ENCODE data around the gene TP73. TPM values are rescaled to one million over a fixed set of nuclear protein-coding genes. Genes with fewer than 3 reads are reported as not detected.

The TP73 gene
- total RNA-seq, 1 experiment from 2014 or later: 11.9 TPM

DNA sequence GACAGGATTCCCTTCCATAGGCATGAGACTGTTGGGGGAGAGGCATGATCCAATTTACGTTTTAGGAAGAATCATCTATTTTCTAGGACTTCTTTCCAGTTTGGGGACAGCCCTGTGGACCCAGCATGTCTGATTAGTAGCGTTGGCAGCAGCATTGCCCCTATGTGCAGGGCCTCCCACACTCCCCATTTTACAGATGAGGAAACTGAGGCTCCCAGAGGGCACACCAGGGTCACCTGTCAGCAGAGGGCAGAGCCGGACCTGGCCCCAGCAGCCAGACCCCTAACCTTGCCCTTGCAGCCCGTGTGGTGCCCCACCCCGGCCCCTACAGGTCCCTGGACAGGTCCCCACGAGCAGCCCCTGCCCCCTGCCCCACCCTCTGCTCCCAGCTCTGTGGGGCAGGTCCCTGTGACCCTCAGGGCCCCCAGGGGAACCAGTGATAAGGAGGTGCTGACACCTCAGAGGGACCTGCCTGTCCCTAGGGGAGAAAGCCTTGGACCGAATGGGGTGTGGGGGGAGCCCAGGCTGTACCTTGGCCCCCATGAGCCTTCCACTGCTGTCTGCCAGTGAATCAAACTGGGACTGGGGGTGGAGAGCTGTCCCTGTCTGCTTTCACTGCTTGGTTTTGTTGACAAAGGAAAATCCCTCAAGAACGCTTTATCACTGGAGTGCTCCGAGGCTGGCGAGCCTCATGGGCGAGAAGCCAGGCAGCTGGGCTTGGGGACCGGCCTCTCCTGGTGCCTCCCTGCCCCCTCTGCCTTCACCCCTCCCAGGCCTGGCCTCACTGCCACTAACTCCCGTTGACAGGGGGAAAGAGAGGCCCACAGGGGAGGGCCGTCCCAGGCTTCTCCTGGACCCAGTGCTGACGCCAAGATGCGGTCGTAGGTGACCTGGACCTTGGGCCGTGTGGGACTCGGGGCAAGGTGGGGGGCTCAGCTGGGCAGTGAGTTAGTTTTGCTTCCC lies 60.5 kb downstream of the TP73 start:
- Mint-ChIP-seq H3K36me3 (ENCODE audit: insufficient read depth, unreplicated experiment) (no peaks in the 10 kb centered on the region), H3K27me3 (ENCODE audit: insufficient read depth, unreplicated experiment) (no peaks in the 10 kb centered on the region), H3K9me3 (ENCODE audit: unreplicated experiment) (no peaks in the 10 kb centered on the region), H3K27ac (ENCODE audit: unreplicated experiment) (no peak overlapping the region), H3K4me3 (ENCODE audit: unreplicated experiment) (no peak overlapping the region), H3K4me1 (ENCODE audit: low read depth, unreplicated experiment) (no peaks in the 10 kb centered on the region)
- H3K4me1 ChIP-seq: no peaks in the 10 kb centered on the region
- ChIA-PET CTCF (no interaction called here), POLR2A (no interaction called here)
- DNase-seq: no peak
- H3K27me3 ChIP-seq (replicated peaks; ENCODE audit: control insufficient read depth, insufficient read depth, low read length): no peaks in the 10 kb centered on the region
- H3K4me3 ChIP-seq (ENCODE audit: low read depth, low read length): no peak overlapping the region
- no peaks in the 10 kb centered on the region for H3K36me3 ChIP-seq (ENCODE audit: control insufficient read depth, insufficient read depth, low read length)
- TF ChIP-seq, protein P1, sequence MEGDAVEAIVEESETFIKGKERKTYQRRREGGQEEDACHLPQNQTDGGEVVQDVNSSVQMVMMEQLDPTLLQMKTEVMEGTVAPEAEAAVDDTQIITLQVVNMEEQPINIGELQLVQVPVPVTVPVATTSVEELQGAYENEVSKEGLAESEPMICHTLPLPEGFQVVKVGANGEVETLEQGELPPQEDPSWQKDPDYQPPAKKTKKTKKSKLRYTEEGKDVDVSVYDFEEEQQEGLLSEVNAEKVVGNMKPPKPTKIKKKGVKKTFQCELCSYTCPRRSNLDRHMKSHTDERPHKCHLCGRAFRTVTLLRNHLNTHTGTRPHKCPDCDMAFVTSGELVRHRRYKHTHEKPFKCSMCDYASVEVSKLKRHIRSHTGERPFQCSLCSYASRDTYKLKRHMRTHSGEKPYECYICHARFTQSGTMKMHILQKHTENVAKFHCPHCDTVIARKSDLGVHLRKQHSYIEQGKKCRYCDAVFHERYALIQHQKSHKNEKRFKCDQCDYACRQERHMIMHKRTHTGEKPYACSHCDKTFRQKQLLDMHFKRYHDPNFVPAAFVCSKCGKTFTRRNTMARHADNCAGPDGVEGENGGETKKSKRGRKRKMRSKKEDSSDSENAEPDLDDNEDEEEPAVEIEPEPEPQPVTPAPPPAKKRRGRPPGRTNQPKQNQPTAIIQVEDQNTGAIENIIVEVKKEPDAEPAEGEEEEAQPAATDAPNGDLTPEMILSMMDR (IDR thresholded peaks at IDR 0.05; ENCODE audit: insufficient read depth in 1 of 2, low read depth in 1 of 2, low read length in 1 of 2, severe bottlenecking in 1 of 2, unreplicated experiment in 1 of 2): no peak
- BruUV-seq (replicated peaks): no TSS peak
- no peaks in the 10 kb centered on the region for H3K9me3 ChIP-seq
- intact Hi-C loops (cut with micrococcal nuclease; ENCODE audit: unreplicated experiment): no loop called here

DNA sequence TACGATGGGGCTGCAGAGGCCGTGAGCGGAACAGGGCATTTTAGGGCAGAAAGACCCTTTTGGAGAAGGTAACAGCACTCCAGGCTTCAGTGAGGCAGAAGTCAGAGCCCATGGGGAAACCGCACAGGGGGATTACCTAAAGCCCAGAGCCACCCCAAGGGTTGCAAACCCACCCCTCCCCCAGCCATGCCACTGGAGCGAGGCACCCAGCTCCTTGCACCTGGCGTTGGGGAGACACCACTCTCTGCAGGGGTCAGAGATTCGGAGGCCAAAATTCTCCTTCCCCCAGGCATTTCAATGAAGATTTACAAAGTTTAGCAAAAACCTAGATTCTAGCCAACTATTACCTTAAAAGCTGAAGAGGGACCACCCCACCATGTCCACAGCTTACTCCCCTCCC lies 61.5 kb downstream of the TP73 start:
- no peaks in the 10 kb centered on the region for H3K27me3 Mint-ChIP-seq (ENCODE audit: insufficient read depth, unreplicated experiment)
- Histone ChIP-seq H3K36me3 (ENCODE audit: control insufficient read depth, insufficient read depth, low read length) (no peaks in the 10 kb centered on the region), H3K4me1 (no peaks in the 10 kb centered on the region), H3K27me3 (replicated peaks; ENCODE audit: control insufficient read depth, insufficient read depth, low read length) (no peaks in the 10 kb centered on the region), H3K9me3 (no peaks in the 10 kb centered on the region), H3K4me3 (ENCODE audit: low read depth, low read length) (no peak overlapping the region)
- H3K4me1 Mint-ChIP-seq (ENCODE audit: low read depth, unreplicated experiment): no peaks in the 10 kb centered on the region
- H3K4me3 Mint-ChIP-seq (ENCODE audit: unreplicated experiment): no peak overlapping the region
- TF ChIP-seq, protein P1 (IDR thresholded peaks at IDR 0.05; ENCODE audit: insufficient read depth in 1 of 2, low read depth in 1 of 2, low read length in 1 of 2, severe bottlenecking in 1 of 2, unreplicated experiment in 1 of 2): no peak
- H3K27ac Mint-ChIP-seq (ENCODE audit: unreplicated experiment): no peak overlapping the region
- intact Hi-C loops (cut with micrococcal nuclease; ENCODE audit: unreplicated experiment): no loop called here
- CTCF ChIA-PET: no interaction called here
- H3K9me3 Mint-ChIP-seq (ENCODE audit: unreplicated experiment): no peaks in the 10 kb centered on the region
- BruUV-seq (replicated peaks): no TSS peak
- no peaks in the 10 kb centered on the region for H3K36me3 Mint-ChIP-seq (ENCODE audit: insufficient read depth, unreplicated experiment)
- POLR2A ChIA-PET: no interaction called here
- no peak for DNase-seq

DNA sequence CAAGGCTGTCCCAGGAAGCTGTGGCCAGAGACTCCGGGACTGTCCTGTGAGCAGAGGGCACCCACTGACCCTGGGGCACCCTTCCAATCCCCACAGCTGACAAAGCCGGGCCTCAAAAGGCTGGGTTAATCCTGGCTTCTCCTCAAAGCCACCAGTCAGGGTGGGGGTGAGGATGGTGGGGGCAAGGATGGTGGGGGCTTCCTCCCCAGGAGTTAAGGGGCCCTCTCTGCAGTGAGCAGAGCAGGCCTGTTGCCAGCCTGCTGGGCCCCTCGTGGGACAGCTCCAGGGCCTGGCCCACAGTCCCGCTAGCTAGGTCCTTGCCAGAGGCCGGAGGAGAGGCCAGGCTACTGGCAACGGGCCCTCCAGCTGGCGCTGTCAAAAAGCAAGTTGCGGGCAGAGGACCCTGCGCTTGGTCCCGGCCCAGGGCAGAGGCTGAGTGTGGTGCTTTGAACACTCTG lies 62.0 kb downstream of the TP73 start:
- no TSS peak for BruUV-seq (replicated peaks)
- Mint-ChIP-seq H3K27ac (ENCODE audit: unreplicated experiment) (no peak overlapping the region), H3K4me1 (ENCODE audit: low read depth, unreplicated experiment) (no peaks in the 10 kb centered on the region), H3K4me3 (ENCODE audit: unreplicated experiment) (no peak overlapping the region), H3K9me3 (ENCODE audit: unreplicated experiment) (no peaks in the 10 kb centered on the region), H3K36me3 (ENCODE audit: insufficient read depth, unreplicated experiment) (no peaks in the 10 kb centered on the region), H3K27me3 (ENCODE audit: insufficient read depth, unreplicated experiment) (no peaks in the 10 kb centered on the region)
- POLR2A ChIA-PET: no interaction called here
- Histone ChIP-seq H3K27me3 (replicated peaks; ENCODE audit: control insufficient read depth, insufficient read depth, low read length) (no peaks in the 10 kb centered on the region), H3K4me1 (no peaks in the 10 kb centered on the region), H3K36me3 (ENCODE audit: control insufficient read depth, insufficient read depth, low read length) (no peaks in the 10 kb centered on the region), H3K9me3 (no peaks in the 10 kb centered on the region), H3K4me3 (ENCODE audit: low read depth, low read length) (no peak overlapping the region)
- intact Hi-C loops (cut with micrococcal nuclease; ENCODE audit: unreplicated experiment): no loop called here
- DNase-seq: no peak
- TF ChIP-seq, protein P1 (IDR thresholded peaks at IDR 0.05; ENCODE audit: insufficient read depth in 1 of 2, low read depth in 1 of 2, low read length in 1 of 2, severe bottlenecking in 1 of 2, unreplicated experiment in 1 of 2): no peak
- CTCF ChIA-PET: no interaction called here
